Uterine smooth muscle cell (primary cell): Measurements from ENCODE around the gene COPS6. TPM values are rescaled to one million over a fixed set of nuclear protein-coding genes. Genes with fewer than 3 reads are reported as not detected.

ENCODE experiments used
- total RNA-seq: library from RNA; depleted of rRNA; stranded (reverse); fragments of >200 nt; gene quantifications from 2 replicates; pipeline ENCODE4 v1.2.3, GENCODE V29; 2014

The COPS6 gene
- total RNA-seq, result 96.1 and 167 TPM in 2 replicates

DNA sequence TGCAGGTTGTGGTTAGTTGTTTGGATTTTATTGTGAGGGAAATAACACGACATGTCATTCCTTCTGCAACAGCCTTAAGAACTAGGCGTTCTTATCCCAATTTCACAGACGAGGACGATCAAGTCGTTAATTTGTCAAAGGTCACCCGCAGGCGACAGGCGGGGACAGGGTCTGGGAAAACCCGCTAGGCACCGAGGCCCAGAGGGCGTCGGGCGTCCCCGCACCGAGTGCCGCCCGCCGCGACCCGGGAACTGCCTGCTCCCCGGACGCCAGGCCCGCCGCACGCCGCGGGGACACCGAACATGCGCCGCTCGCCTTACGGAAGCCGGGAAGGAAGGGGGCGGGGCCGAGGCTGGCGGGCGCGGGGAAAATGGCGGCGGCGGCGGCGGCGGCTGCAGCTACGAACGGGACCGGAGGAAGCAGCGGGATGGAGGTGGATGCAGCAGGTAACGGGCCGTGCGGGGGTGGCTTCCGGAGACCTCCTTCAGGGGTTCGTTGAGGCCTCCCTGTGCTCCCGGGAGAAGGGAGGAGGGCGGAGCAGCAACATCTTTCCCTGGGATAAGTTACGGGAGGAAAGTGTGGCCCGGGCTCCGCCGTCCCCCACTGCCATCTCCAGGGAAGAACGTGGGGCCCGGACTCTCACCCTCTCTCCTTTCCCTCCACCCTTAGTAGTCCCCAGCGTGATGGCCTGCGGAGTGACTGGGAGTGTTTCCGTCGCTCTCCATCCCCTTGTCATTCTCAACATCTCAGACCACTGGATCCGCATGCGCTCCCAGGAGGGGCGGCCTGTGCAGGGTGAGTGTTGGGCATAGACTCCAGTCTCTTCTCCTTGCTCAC is at the start of gene COPS6:
Gene COPS6, plus strand, starts transcription at position 349 of the 837 bp plus-strand sequence. Its CDS starts 22 bp downstream, at position 371.

DNA sequence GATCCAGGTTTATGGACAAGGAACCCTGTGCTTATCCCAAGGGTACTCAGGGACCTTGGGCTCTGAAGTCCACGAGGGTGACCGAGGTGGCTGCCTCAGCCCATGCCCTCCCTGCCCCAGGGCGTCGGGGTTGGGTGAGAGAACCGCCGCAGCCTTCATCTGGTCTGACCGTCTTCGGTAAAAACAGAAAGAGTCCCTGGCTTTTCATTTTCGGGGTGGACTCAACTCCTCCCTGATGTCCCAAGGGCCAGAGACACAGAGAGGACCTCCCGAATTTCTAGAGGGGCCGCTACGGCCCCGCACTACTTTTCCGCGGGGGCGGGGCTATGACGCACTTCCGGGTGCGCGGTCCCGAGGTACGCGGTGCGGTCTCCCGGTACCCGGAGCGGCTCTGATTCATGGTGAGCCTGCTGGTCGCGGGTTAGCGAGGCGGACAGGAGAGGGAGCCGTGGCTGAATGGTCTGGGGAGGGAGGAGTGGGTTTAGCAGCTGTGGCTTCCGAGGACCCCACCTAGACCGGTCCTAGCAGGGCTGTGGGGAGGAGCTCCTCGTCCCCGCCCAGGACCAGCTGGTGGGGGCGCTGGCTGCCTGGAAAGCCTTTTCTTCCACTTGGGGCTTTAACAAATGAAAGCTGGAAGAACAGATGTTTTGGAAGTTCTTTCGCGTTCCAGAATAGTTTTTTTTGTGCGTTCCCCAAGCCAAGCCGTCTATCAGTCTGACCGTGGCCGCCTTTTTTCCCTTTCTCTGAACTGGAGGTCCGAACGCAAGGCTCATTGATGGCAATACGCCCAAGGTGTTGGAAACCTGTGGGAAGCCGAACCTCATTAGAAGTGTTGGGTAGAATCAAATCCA is 39.1 kb upstream of the COPS6 start, which contains the start of gene ZSCAN21:
Gene ZSCAN21, plus strand, starts transcription at position 334 of the 851 bp plus-strand sequence. CDS start 7,233 bp downstream, outside the sequence.

DNA sequence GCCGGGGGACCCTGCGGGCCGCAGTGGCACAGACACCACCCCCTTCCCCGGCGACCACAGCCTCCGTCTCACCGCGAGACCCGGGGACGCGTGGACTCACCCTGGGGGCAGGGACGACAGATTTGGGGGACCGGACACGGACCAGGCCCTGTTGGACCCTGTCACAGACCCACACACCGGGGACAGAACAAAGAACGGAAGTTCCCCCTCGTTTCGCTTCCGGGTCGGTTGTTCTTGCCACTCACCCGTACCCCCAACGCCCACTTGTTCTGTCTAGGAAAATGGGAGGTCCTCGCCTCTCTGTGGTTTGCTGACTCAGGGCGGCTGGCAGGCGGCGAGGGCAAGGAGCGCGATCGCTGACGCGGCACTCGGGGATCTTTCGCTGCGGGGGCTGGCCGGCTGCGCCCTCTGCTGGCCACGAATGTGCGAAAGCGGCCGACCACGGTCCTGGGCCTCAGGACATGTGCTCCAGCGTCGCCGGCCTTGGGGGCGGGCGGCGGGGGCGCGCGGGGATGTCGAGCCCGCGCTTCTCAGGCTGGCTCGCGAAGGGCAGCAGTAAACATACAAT is 7.2 kb upstream of the COPS6 start, which contains the start of gene ZNF3:
Gene ZNF3, minus strand, starts transcription at position 189 of the 568 bp plus-strand sequence. CDS start 4,366 bp downstream, outside the sequence.

DNA sequence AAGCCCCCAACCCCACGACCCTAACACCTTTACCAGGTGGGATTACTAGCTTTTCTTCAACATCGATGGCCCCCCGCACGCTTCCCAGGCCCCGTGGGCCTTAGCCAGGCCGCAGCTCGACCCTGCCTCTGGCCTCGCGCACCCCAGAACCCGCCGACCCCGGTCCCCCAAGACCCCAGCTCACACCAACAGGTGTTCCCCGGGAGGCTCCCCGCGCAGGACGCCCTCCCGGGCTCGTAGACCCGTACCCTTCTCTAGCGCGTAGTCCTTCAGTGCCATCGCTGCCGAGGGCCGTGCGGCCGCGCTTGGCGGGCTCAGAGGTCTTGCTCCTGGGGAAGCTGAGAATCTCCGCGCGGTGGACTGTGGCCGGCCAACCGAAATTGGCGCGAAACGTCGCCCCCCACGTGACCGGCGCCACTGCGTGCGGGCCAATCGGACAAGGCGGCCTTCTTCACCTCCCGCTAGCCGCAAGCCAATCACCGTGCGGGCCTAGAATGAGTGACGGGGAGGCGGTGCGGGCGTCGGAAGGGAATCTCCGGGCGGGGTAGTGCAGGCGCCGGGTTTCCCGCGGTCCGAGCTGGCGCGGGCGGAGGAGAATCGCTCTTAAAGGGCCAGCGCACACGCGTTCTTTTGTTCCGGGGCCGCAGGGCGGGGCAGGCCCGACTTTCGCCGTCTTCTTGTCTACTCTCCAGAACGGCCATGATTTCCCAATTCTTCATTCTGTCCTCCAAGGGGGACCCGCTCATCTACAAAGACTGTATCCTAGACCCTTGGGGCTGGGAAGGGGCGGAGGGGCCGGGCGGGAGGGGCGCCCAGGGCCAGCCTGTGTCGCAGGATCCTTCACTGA is 12.5 kb downstream of the COPS6 start, which contains the start of the genes AP4M1 and MCM7:
Gene AP4M1, plus strand, starts transcription at position 628 of the 847 bp plus-strand sequence. Its CDS starts 72 bp downstream, at position 700.
Gene MCM7, minus strand, starts transcription at position 382 of the 847 bp plus-strand sequence. Its CDS starts 103 bp downstream, at position 279.

DNA sequence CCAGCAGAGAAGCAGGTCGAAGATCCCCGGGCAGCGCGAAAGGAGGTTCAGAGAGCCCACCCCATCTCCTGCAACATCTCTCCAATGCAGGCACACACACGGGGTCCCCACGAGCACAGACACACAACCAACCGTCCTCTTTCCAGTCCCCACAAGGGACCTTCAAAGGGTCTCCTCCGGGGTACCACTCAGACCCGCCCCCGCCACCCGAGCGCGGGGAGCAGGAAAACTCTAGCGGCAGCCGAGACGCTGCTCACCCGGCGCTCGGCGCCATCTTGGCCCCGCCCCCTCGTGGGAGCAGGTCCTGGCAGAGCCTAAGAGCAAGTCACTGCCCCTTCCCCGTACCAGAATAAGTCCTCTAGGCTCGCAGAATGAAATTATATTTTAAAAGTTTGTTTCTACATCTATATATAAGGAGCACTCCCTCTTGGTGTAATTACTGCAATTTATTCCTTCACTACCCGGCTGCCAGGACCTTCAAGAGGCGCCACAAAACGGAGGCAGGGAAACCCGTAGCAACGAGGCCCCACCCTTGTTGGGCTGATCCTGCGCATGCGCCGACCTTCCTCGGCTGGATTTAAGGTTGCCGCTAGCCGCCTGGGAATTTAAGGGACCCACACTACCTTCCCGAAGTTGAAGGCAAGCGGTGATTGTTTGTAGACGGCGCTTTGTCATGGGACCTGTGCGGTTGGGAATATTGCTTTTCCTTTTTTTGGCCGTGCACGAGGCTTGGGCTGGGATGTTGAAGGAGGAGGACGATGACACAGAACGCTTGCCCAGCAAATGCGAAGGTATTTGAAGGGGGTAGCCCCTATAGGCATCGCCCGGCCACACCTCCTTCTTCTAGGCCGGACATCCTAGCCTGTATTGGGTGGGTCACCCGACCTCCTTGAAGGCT is 30.6 kb downstream of the COPS6 start, which contains the start of the genes CNPY4 and TAF6:
Gene CNPY4, plus strand, starts transcription at position 563 of the 898 bp plus-strand sequence. Its CDS starts 111 bp downstream, at position 674.
Gene TAF6, minus strand, starts transcription at position 287 of the 898 bp plus-strand sequence. CDS start 5,149 bp downstream, outside the sequence.

DNA sequence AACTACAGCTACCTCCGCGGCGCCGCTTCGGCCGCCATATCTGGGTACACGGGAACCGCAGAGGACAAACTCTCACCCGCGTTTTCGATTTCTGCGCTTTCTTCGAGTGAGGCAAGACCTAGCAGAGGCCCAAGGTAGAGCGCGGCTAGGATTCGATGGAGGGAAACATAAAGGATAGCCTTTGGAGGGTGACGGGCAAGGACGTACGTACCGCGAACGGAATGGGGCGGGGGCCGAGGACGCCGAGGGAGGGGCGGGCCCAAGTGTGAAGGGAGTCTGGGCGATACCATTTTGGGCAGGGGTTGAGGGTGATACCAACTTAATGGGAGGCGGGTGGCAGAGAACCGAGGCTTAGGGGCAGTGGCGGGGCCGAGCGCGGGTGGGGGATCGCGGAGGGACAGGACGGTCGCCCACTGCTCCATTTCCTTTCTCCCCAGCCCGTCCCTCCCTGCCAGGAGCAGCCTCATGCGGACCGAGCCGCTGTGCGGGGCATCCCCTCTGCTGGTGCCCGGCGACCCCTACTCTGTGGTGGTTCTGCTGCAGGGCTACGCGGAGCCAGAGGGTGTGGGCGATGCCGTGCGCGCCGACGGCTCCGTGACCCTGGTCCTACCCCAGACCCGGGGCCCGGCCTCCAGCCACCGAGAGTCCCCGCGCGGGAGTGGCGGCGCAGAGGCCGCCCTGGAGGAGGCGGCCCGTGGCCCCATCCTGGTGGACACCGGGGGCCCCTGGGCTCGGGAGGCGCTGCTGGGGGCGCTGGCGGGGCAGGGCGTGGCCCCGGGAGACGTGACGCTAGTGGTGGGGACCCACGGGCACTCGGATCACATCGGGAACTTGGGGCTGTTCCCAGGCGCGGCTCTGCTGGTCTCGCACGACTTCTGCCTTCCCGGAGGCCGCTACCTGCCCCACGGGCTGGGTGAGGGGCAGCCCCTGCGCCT is 38.4 kb downstream of the COPS6 start, which contains the start of gene MBLAC1:
Gene MBLAC1, plus strand, starts transcription at position 37 of the 935 bp plus-strand sequence. Its CDS starts 429 bp downstream, at position 466.

Other genes with a start within 250 kb of the COPS6 start
- gene OR2AE1, start 211.9 kb upstream of the COPS6 start, total RNA-seq, result 0.11 and 0.12 TPM in 2 replicates
- gene TRIM4, start 169.4 kb upstream of the COPS6 start, total RNA-seq, result 21.7 and 30.6 TPM in 2 replicates
- not detected in 2 replicates for gene GJC3, start 159.3 kb upstream of the COPS6 start, total RNA-seq
- gene AZGP1, start 112.9 kb upstream of the COPS6 start, total RNA-seq, result 0.33 TPM in 1 of 2 replicates, not detected in the other
- 33.1 and 44.9 TPM in 2 replicates for gene ZKSCAN1, start 73.4 kb upstream of the COPS6 start, total RNA-seq
- gene ZSCAN21, start 39.2 kb upstream of the COPS6 start, total RNA-seq, result 9.5 and 13.1 TPM in 2 replicates
- gene ZNF3, start 7.2 kb upstream of the COPS6 start, total RNA-seq, result 23.4 and 24.0 TPM in 2 replicates
- gene MCM7, start 12.4 kb downstream of the COPS6 start, total RNA-seq, result 56.1 and 266 TPM in 2 replicates
- 22.5 and 29.1 TPM in 2 replicates for gene AP4M1, start 12.7 kb downstream of the COPS6 start, total RNA-seq
- 59.6 and 61.4 TPM in 2 replicates for gene TAF6, start 30.4 kb downstream of the COPS6 start, total RNA-seq
- gene CNPY4, start 30.7 kb downstream of the COPS6 start, total RNA-seq, result 28.4 and 36.7 TPM in 2 replicates
- gene MBLAC1, start 38.0 kb downstream of the COPS6 start, total RNA-seq, result 2.6 and 3.1 TPM in 2 replicates
- 80.3 and 91.4 TPM in 2 replicates for gene LAMTOR4, start 59.9 kb downstream of the COPS6 start, total RNA-seq
- 6.6 and 10.9 TPM in 2 replicates for gene TRAPPC14, start 69.8 kb downstream of the COPS6 start, total RNA-seq
- gene GAL3ST4, start 79.6 kb downstream of the COPS6 start, total RNA-seq, result 0.55 and 1.6 TPM in 2 replicates
- gene GPC2, start 88.4 kb downstream of the COPS6 start, total RNA-seq, result 1.2 and 2.2 TPM in 2 replicates
- 0.62 and 1.00 TPM in 2 replicates for gene STAG3, start 88.9 kb downstream of the COPS6 start, total RNA-seq
- gene PVRIG, start 131.0 kb downstream of the COPS6 start, total RNA-seq, result not detected in 2 replicates
- not detected in 2 replicates for gene SPDYE3, start 218.7 kb downstream of the COPS6 start, total RNA-seq